Measurements from ENCODE around the gene CDC42EP3. TPM values are rescaled to one million over a fixed set of nuclear protein-coding genes. Genes with fewer than 3 reads are reported as not detected.

CDC42EP3 gene
- total RNA-seq, 1 experiment from 2014 or later, result 31.5 TPM

- DNase-seq (ENCODE audit: low spot score) (no peak), ATAC-seq (no peak)
- no peak overlapping the region for H3K27ac Mint-ChIP-seq
- H3K36me3 Mint-ChIP-seq, result peaks cover 6% of the 10 kb centered on the region
- H3K27me3 Mint-ChIP-seq (ENCODE audit: low read depth), result peaks cover 18% of the 10 kb centered on the region
- CTCF ChIA-PET, result no interaction called here
- POLR2A ChIA-PET, result no interaction called here
- H3K4me3 Mint-ChIP-seq, result no peak overlapping the region
- TF ChIP-seq, protein P1, sequence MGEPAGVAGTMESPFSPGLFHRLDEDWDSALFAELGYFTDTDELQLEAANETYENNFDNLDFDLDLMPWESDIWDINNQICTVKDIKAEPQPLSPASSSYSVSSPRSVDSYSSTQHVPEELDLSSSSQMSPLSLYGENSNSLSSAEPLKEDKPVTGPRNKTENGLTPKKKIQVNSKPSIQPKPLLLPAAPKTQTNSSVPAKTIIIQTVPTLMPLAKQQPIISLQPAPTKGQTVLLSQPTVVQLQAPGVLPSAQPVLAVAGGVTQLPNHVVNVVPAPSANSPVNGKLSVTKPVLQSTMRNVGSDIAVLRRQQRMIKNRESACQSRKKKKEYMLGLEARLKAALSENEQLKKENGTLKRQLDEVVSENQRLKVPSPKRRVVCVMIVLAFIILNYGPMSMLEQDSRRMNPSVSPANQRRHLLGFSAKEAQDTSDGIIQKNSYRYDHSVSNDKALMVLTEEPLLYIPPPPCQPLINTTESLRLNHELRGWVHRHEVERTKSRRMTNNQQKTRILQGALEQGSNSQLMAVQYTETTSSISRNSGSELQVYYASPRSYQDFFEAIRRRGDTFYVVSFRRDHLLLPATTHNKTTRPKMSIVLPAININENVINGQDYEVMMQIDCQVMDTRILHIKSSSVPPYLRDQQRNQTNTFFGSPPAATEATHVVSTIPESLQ (CRISPR knock-in tag; IDR thresholded peaks at IDR 0.05), result no peak
- no peak for TF ChIP-seq ZNF671 (CRISPR knock-in tag; IDR thresholded peaks at IDR 0.05)
- TF ChIP-seq EMX1 (CRISPR knock-in tag; IDR thresholded peaks at IDR 0.05), result no peak
- no peak for TF ChIP-seq ZNF219 (CRISPR knock-in tag; IDR thresholded peaks at IDR 0.05; ENCODE audit: borderline replicate concordance)
- TF ChIP-seq JAZF1 (CRISPR knock-in tag; IDR thresholded peaks at IDR 0.05), result no peak
- TF ChIP-seq RELA (CRISPR knock-in tag; IDR thresholded peaks at IDR 0.05; ENCODE audit: borderline replicate concordance), result no peak
- no peak for TF ChIP-seq FOXP4 (CRISPR knock-in tag; IDR thresholded peaks at IDR 0.05)
- TF ChIP-seq CREM (CRISPR knock-in tag; IDR thresholded peaks at IDR 0.05), result no peak
- no peaks in the 10 kb centered on the region for H3K9me3 Mint-ChIP-seq
- peaks cover 59% of the 10 kb centered on the region for H3K4me1 Mint-ChIP-seq
Measured at GRCh38 chr2:37663390-37663789, 8.1 kb downstream of the CDC42EP3 start.

DNA sequence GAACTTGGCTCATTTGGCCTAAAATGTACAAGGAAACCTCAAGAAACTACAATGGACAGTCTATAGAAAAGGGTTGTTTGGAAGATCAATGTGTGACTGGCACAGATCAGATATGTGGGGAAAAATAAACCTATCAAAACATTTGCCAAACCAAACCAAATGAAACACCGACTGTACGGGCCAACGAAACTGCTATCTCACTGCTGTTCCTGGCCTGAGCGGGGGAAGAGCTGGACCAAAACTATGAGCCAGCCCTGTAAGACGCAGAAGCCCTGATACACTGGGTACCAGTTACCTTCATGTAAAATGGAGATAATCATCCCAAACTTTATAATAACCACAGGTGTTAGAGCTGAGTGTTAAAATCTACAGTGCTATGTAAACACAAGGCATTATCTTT, 11.7 kb downstream of the CDC42EP3 start:
- H3K27ac Mint-ChIP-seq, result no peak overlapping the region
- H3K4me3 Mint-ChIP-seq, result no peak overlapping the region
- H3K9me3 Mint-ChIP-seq, result no peaks in the 10 kb centered on the region
- peaks cover 82% of the 10 kb centered on the region for H3K4me1 Mint-ChIP-seq
- TF ChIP-seq ZNF532 (CRISPR knock-in tag; IDR thresholded peaks at IDR 0.05; ENCODE audit: borderline replicate concordance), result no peak
- no peak for TF ChIP-seq SMAD3 (CRISPR knock-in tag; IDR thresholded peaks at IDR 0.05; ENCODE audit: borderline replicate concordance)
- TF ChIP-seq ETV6 (CRISPR knock-in tag; IDR thresholded peaks at IDR 0.05), result no peak
- TF ChIP-seq JUN (CRISPR knock-in tag; IDR thresholded peaks at IDR 0.05), result no peak
- no peak for TF ChIP-seq CDX4 (CRISPR knock-in tag; IDR thresholded peaks at IDR 0.05; ENCODE audit: borderline replicate concordance)
- no peak for TF ChIP-seq IRF2 (CRISPR knock-in tag; IDR thresholded peaks at IDR 0.05; ENCODE audit: borderline replicate concordance, low read depth)
- TF ChIP-seq, protein P2, sequence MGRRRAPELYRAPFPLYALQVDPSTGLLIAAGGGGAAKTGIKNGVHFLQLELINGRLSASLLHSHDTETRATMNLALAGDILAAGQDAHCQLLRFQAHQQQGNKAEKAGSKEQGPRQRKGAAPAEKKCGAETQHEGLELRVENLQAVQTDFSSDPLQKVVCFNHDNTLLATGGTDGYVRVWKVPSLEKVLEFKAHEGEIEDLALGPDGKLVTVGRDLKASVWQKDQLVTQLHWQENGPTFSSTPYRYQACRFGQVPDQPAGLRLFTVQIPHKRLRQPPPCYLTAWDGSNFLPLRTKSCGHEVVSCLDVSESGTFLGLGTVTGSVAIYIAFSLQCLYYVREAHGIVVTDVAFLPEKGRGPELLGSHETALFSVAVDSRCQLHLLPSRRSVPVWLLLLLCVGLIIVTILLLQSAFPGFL (CRISPR knock-in tag; IDR thresholded peaks at IDR 0.05; ENCODE audit: borderline replicate concordance), result no peak
- TF ChIP-seq ZNF423 (CRISPR knock-in tag; IDR thresholded peaks at IDR 0.05), result no peak
- no peak for TF ChIP-seq FOXP4 (CRISPR knock-in tag; IDR thresholded peaks at IDR 0.05)
- no peak for TF ChIP-seq NFE2L1 (CRISPR knock-in tag; IDR thresholded peaks at IDR 0.05)
- no peak for TF ChIP-seq MAX (CRISPR knock-in tag; IDR thresholded peaks at IDR 0.05)
- no peak for TF ChIP-seq EMX1 (CRISPR knock-in tag; IDR thresholded peaks at IDR 0.05)
- no peak for TF ChIP-seq ESRRA (CRISPR knock-in tag; IDR thresholded peaks at IDR 0.05; ENCODE audit: borderline replicate concordance)
- DNase-seq (ENCODE audit: low spot score), result no peak
- CTCF ChIA-PET, result no interaction called here
- no peak for ATAC-seq
- peaks cover 8% of the 10 kb centered on the region for H3K36me3 Mint-ChIP-seq
- POLR2A ChIA-PET, result no interaction called here
- peaks cover 36% of the 10 kb centered on the region for H3K27me3 Mint-ChIP-seq (ENCODE audit: low read depth)
